Measurements from ENCODE around the gene NDFIP1. TPM values are rescaled to one million over a fixed set of nuclear protein-coding genes. Genes with fewer than 3 reads are reported as not detected.

Gene NDFIP1
- total and polyA plus RNA-seq, 2 of the 13 experiments (the other 11 are each of a cell fraction or from before 2014, with no cell fraction given): 12.4 to 15.7 TPM

DNA sequence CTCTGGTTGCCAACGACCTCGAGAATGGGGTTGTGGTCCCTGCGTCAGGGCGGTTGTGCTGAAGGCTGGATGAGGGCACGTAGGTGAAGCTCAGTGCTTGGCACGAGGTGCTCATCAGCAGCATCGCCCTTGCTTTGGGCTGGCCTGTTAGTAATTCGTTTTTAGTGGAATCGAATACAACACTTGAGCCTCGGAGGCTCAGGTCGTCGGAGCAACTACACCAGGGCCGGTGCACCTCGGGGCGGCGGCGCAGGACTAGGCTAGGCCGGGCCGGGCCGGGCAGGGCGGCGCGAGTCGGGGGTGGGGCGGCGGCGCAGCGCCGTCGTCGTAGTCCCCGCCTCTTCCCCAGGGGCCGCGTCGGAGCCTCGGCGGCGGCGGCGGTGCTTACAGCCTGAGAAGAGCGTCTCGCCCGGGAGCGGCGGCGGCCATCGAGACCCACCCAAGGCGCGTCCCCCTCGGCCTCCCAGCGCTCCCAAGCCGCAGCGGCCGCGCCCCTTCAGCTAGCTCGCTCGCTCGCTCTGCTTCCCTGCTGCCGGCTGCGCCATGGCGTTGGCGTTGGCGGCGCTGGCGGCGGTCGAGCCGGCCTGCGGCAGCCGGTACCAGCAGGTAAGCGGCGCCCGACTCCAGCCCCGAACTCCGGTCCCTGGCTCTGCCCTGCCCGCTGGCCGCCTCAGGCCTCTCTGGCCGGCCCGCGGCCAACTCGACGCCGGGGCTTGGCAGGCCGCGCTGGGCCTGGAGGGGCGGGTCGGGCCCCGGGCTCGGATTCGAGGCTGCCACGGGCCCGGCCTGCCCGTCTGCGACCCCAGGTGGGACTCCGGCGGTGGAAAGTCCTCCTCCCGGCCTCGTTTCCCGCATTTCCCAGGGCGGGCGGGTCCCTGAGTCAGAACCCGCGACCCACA is at the start of gene NDFIP1 (continued):
- TF ChIP-seq ZFX (CRISPR knock-in tag; IDR thresholded peaks at IDR 0.05; ENCODE audit: low read depth): peak; percentile 100
- TF ChIP-seq, protein P1, sequence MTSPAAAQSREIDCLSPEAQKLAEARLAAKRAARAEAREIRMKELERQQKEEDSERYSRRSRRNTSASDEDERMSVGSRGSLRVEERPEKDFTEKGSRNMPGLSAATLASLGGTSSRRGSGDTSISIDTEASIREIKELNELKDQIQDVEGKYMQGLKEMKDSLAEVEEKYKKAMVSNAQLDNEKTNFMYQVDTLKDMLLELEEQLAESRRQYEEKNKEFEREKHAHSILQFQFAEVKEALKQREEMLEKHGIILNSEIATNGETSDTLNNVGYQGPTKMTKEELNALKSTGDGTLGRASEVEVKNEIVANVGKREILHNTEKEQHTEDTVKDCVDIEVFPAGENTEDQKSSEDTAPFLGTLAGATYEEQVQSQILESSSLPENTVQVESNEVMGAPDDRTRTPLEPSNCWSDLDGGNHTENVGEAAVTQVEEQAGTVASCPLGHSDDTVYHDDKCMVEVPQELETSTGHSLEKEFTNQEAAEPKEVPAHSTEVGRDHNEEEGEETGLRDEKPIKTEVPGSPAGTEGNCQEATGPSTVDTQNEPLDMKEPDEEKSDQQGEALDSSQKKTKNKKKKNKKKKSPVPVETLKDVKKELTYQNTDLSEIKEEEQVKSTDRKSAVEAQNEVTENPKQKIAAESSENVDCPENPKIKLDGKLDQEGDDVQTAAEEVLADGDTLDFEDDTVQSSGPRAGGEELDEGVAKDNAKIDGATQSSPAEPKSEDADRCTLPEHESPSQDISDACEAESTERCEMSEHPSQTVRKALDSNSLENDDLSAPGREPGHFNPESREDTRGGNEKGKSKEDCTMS (CRISPR knock-in tag; conservative IDR thresholded peaks at IDR 0.05): no peak
- TF ChIP-seq, protein P2, sequence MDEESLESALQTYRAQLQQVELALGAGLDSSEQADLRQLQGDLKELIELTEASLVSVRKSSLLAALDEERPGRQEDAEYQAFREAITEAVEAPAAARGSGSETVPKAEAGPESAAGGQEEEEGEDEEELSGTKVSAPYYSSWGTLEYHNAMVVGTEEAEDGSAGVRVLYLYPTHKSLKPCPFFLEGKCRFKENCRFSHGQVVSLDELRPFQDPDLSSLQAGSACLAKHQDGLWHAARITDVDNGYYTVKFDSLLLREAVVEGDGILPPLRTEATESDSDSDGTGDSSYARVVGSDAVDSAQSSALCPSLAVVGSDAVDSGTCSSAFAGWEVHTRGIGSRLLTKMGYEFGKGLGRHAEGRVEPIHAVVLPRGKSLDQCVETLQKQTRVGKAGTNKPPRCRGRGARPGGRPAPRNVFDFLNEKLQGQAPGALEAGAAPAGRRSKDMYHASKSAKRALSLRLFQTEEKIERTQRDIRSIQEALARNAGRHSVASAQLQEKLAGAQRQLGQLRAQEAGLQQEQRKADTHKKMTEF (CRISPR knock-in tag; IDR thresholded peaks at IDR 0.05): peak; percentile 21; the same call in 1 of the 2 replicates
- TF ChIP-seq, protein P3, sequence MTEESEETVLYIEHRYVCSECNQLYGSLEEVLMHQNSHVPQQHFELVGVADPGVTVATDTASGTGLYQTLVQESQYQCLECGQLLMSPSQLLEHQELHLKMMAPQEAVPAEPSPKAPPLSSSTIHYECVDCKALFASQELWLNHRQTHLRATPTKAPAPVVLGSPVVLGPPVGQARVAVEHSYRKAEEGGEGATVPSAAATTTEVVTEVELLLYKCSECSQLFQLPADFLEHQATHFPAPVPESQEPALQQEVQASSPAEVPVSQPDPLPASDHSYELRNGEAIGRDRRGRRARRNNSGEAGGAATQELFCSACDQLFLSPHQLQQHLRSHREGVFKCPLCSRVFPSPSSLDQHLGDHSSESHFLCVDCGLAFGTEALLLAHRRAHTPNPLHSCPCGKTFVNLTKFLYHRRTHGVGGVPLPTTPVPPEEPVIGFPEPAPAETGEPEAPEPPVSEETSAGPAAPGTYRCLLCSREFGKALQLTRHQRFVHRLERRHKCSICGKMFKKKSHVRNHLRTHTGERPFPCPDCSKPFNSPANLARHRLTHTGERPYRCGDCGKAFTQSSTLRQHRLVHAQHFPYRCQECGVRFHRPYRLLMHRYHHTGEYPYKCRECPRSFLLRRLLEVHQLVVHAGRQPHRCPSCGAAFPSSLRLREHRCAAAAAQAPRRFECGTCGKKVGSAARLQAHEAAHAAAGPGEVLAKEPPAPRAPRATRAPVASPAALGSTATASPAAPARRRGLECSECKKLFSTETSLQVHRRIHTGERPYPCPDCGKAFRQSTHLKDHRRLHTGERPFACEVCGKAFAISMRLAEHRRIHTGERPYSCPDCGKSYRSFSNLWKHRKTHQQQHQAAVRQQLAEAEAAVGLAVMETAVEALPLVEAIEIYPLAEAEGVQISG (CRISPR knock-in tag; IDR thresholded peaks at IDR 0.05): peak; percentile 51; the same call in 1 of the 2 replicates
- peak; percentile 72; the same call in 1 of the 2 replicates for TF ChIP-seq ZNF160 (CRISPR knock-in tag; IDR thresholded peaks at IDR 0.05)
- TF ChIP-seq ZNF24 (IDR thresholded peaks at IDR 0.05): peak; percentile 21; the same call in 1 of the 2 replicates
- TF ChIP-seq, protein P4, sequence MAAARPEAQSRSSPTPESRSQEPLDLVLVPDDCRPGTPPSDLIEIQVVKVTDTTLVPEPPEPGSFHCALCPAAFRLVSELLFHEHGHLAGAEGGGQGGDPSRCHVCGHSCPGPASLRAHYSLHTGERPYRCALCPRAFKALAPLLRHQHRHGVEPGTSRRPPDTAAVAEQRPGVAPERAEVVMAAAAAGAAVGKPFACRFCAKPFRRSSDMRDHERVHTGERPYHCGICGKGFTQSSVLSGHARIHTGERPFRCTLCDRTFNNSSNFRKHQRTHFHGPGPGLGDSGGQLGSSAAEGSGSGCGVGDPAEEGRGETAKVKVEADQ (CRISPR knock-in tag; IDR thresholded peaks at IDR 0.05; ENCODE audit: borderline replicate concordance): peak; percentile 90
- TF ChIP-seq, protein P5, sequence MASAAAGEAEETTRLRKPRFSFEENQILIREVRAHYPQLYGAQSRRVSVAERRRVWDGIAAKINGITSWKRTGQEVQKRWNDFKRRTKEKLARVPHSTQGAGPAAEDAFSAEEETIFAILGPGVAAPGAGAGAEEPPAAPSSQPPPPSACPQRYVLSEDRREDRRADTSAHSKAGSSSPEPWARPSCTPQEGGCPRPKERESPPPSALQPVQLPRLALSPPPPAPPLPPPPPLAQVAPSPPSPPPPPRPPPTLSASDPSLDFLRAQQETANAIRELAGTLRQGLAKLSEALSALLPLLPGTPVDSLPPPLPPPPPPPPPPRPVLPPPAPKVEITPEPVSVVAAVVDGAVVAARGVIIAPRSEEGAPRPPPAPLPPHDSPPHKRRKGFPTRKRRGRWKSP (CRISPR knock-in tag; IDR thresholded peaks at IDR 0.05): peak; percentile 81; the same call in 1 of the 2 replicates
- TF ChIP-seq ZNF746 (CRISPR knock-in tag; IDR thresholded peaks at IDR 0.05): no peak
- no peak for TF ChIP-seq CBX2 (IDR thresholded peaks at IDR 0.05; ENCODE audit: low read depth, low read length)
- TF ChIP-seq CBX2 (CRISPR knock-in tag; IDR thresholded peaks at IDR 0.05; ENCODE audit: low read depth): peak; percentile 79; the same call in 1 of the 2 replicates
- no peak for TF ChIP-seq HDAC6 (IDR thresholded peaks at IDR 0.05; ENCODE audit: low read depth, low read length)
- peak; percentile 61; the same call in 1 of the 2 replicates for TF ChIP-seq KMT2B (CRISPR knock-in tag; IDR thresholded peaks at IDR 0.05)
- no peak for TF ChIP-seq HCFC1 (IDR thresholded peaks at IDR 0.05; ENCODE audit: low read depth, low read length)
- TF ChIP-seq ELF3 (CRISPR knock-in tag; IDR thresholded peaks at IDR 0.05): peak; percentile 30; the same call in 1 of the 2 replicates
- 0 out of 2 replicates have a peak, but pooled peaks have one; percentile 30 for TF ChIP-seq REL (CRISPR knock-in tag; conservative IDR thresholded peaks at IDR 0.05)
- TF ChIP-seq ZNF749 (CRISPR knock-in tag; IDR thresholded peaks at IDR 0.05; ENCODE audit: borderline replicate concordance): peak; percentile 42; the same call in 1 of the 2 replicates
- TF ChIP-seq ZNF496 (CRISPR knock-in tag; IDR thresholded peaks at IDR 0.05; ENCODE audit: insufficient replicate concordance): no peak
- TF ChIP-seq ZNF33A (CRISPR knock-in tag; IDR thresholded peaks at IDR 0.05; ENCODE audit: borderline replicate concordance): no peak
- TF ChIP-seq ZFP36L2 (CRISPR knock-in tag; IDR thresholded peaks at IDR 0.05): no peak
